M059J (cell line): ENCODE results near the gene IL4I1. TPM values are rescaled to one million over a fixed set of nuclear protein-coding genes. Genes with fewer than 3 reads are reported as not detected.
A peak's percentile ranks its signal among the peaks of the same experiment; 100 is the strongest.
"Not testable (repeated sequence)": the region's sequence is repeated elsewhere in the genome, so short reads cannot be mapped to it uniquely, and the experiment has no call there.

Source experiments
- DNase-seq: peaks from one replicate; pipeline ENCODE4 v3.0.0-alpha.2; 2012; ENCODE audit warnings: low read depth
- total RNA-seq: library from RNA; depleted of rRNA; stranded (reverse); fragments of >200 nt; shearing (Covaris generic); gene quantifications from 2 replicates; pipeline ENCODE4 v1.2.3, GENCODE V29; 2014; rRNA removed

IL4I1 gene
- 5.9 and 12.5 TPM in 2 replicates for total RNA-seq

- DNase-seq, result peak; percentile 74
Measured at GRCh38 chr19:49896863-49897621, at the start of gene IL4I1. Gene IL4I1 (minus strand): TSS chr19:49896887. CDS start chr19:49896160, 727 bp downstream.

- no peak for DNase-seq
Measured at GRCh38 chr19:49946415-49946814, 49.7 kb upstream of the IL4I1 start.

GRCh38 chr19:49944567-49944966 is 47.9 kb upstream of the IL4I1 start:
- not testable (repeated sequence) for DNase-seq

GRCh38 chr19:49940482-49940791 is 43.8 kb upstream of the IL4I1 start:
- no peak for DNase-seq

GRCh38 chr19:49939721-49940481 is 43.2 kb upstream of the IL4I1 start:
- DNase-seq, result no peak

GRCh38 chr19:49938662-49939061 is 42.0 kb upstream of the IL4I1 start:
- no peak for DNase-seq

- peak; percentile 70 for DNase-seq
Measured at GRCh38 chr19:49937750-49938381, 41.2 kb upstream of the IL4I1 start.

GRCh38 chr19:49936549-49936948 is 39.9 kb upstream of the IL4I1 start:
- DNase-seq, result no peak

- no peak for DNase-seq
Measured at GRCh38 chr19:49933643-49934042, 37.0 kb upstream of the IL4I1 start.

- no peak for DNase-seq
Measured at GRCh38 chr19:49932731-49933131, 36.0 kb upstream of the IL4I1 start.

- DNase-seq, result no peak
Measured at GRCh38 chr19:49932041-49932451, 35.4 kb upstream of the IL4I1 start.

GRCh38 chr19:49931293-49932040 is 34.8 kb upstream of the IL4I1 start:
- DNase-seq, result no peak

GRCh38 chr19:49930483-49931011 is 33.9 kb upstream of the IL4I1 start:
- no peak for DNase-seq

- peak; percentile 90 for DNase-seq
Measured at GRCh38 chr19:49929611-49930482, 33.2 kb upstream of the IL4I1 start.

GRCh38 chr19:49929121-49929610 is 32.5 kb upstream of the IL4I1 start, which contains the start of the genes ATF5 and NUP62:
Gene ATF5 (plus strand): TSS chr19:49929205. CDS start chr19:49930851, 1,646 bp downstream.
Gene NUP62 (minus strand): TSS chr19:49929504. CDS start chr19:49909807, 19,697 bp downstream.
- peak; percentile 90 for DNase-seq

GRCh38 chr19:49927526-49928264 is 31.0 kb upstream of the IL4I1 start:
- no peak for DNase-seq

- DNase-seq, result no peak
Measured at GRCh38 chr19:49926515-49926914, 29.8 kb upstream of the IL4I1 start.

GRCh38 chr19:49925486-49925885 is 28.8 kb upstream of the IL4I1 start:
- no peak for DNase-seq

GRCh38 chr19:49924881-49925210 is 28.2 kb upstream of the IL4I1 start:
- not testable (repeated sequence) for DNase-seq
